Measurements from ENCODE around the gene SEC61B. TPM values are rescaled to one million over a fixed set of nuclear protein-coding genes. Genes with fewer than 3 reads are reported as not detected.

The SEC61B gene
- total RNA-seq, 4 donors from 2014 or later = 78.8 to 143 (median 117) TPM

GRCh38 chr9:99230206-99230605 is 8.1 kb downstream of the SEC61B start:
- H3K36me3 ChIP-seq = peaks cover 0 to 88% (median 12%) of the 10 kb centered on the region in 3 donors
- H3K27me3 ChIP-seq = no peaks in the 10 kb centered on the region
- no peak overlapping the region for H3K27ac ChIP-seq
- no peak for DNase-seq
- TF ChIP-seq POLR2A (IDR thresholded peaks at IDR 0.05) (no peak), CTCF (IDR thresholded peaks at IDR 0.05) (no peak)
- no peaks in the 10 kb centered on the region for H3K9me3 ChIP-seq
- 80 to 89% methylated on average over 3 of the region's 3 CpGs for WGBS, 2 donors
- peaks cover 0 to 16% (median 0%) of the 10 kb centered on the region in 3 donors for H3K4me1 ChIP-seq
- intact Hi-C loops (cut with DNase I) = no loop called here
- no peak overlapping the region for H3K4me3 ChIP-seq

GRCh38 chr9:99231711-99232110 is 9.6 kb downstream of the SEC61B start:
- H3K27me3 ChIP-seq = no peaks in the 10 kb centered on the region
- no peaks in the 10 kb centered on the region for H3K9me3 ChIP-seq
- peaks cover 0 to 1% (median 0%) of the 10 kb centered on the region in 3 donors for H3K4me1 ChIP-seq
- H3K4me3 ChIP-seq = no peak overlapping the region
- peaks cover 0 to 73% (median 12%) of the 10 kb centered on the region in 3 donors for H3K36me3 ChIP-seq
- DNase-seq = no peak
- TF ChIP-seq POLR2A (IDR thresholded peaks at IDR 0.05) (no peak), CTCF (IDR thresholded peaks at IDR 0.05) (peak in 5 of 6 experiments; percentile 19 to 37 (median 25))
- intact Hi-C loops (cut with DNase I) = no loop called here
- 45 to 83% methylated on average over 2 of the region's 2 CpGs for WGBS, 2 donors
- no peak overlapping the region for H3K27ac ChIP-seq

GRCh38 chr9:99234618-99235017 is 12.5 kb downstream of the SEC61B start:
- Histone ChIP-seq H3K27me3 (no peaks in the 10 kb centered on the region), H3K4me3 (no peak overlapping the region), H3K9me3 (no peaks in the 10 kb centered on the region), H3K4me1 (no peaks in the 10 kb centered on the region), H3K27ac (no peak overlapping the region), H3K36me3 (peaks cover 0 to 66% (median 0%) of the 10 kb centered on the region in 3 donors)
- intact Hi-C loops (cut with DNase I) = no loop called here
- TF ChIP-seq CTCF (IDR thresholded peaks at IDR 0.05) = no peak
- no peak for TF ChIP-seq POLR2A (IDR thresholded peaks at IDR 0.05)
- 56 to 100% methylated on average over 2 of the region's 2 CpGs for WGBS, 2 donors
- DNase-seq = no peak

GRCh38 chr9:99235069-99235468 is 13.0 kb downstream of the SEC61B start:
- H3K27ac ChIP-seq = no peak overlapping the region
- H3K4me1 ChIP-seq = no peaks in the 10 kb centered on the region
- H3K9me3 ChIP-seq = no peaks in the 10 kb centered on the region
- no peak for DNase-seq
- no peak for TF ChIP-seq POLR2A (IDR thresholded peaks at IDR 0.05)
- TF ChIP-seq CTCF (IDR thresholded peaks at IDR 0.05) = no peak
- intact Hi-C loops (cut with DNase I) = no loop called here
- H3K36me3 ChIP-seq = peaks cover 0 to 65% (median 0%) of the 10 kb centered on the region in 3 donors
- no peaks in the 10 kb centered on the region for H3K27me3 ChIP-seq
- no peak overlapping the region for H3K4me3 ChIP-seq

GRCh38 chr9:99235926-99236634 is 14.0 kb downstream of the SEC61B start:
- intact Hi-C loops (cut with DNase I) = no loop called here
- no peak overlapping the region for H3K27ac ChIP-seq

More at GRCh38 chr9:99235926-99236634, 14.0 kb downstream of the SEC61B start:
- DNase-seq = no peak
- TF ChIP-seq CTCF (IDR thresholded peaks at IDR 0.05) = no peak
- no peak for TF ChIP-seq POLR2A (IDR thresholded peaks at IDR 0.05)
- Histone ChIP-seq H3K4me1 (no peaks in the 10 kb centered on the region), H3K9me3 (no peaks in the 10 kb centered on the region), H3K27me3 (no peaks in the 10 kb centered on the region), H3K4me3 (no peak overlapping the region), H3K36me3 (peaks cover 0 to 54% (median 0%) of the 10 kb centered on the region in 3 donors)
- 68 to 71% methylated on average over 7 of the region's 7 CpGs for WGBS, 2 donors
